ENCODE measurements around the gene MYL5.
A peak's percentile ranks its signal among the peaks of the same experiment; 100 is the strongest.

MYL5 gene

DNA sequence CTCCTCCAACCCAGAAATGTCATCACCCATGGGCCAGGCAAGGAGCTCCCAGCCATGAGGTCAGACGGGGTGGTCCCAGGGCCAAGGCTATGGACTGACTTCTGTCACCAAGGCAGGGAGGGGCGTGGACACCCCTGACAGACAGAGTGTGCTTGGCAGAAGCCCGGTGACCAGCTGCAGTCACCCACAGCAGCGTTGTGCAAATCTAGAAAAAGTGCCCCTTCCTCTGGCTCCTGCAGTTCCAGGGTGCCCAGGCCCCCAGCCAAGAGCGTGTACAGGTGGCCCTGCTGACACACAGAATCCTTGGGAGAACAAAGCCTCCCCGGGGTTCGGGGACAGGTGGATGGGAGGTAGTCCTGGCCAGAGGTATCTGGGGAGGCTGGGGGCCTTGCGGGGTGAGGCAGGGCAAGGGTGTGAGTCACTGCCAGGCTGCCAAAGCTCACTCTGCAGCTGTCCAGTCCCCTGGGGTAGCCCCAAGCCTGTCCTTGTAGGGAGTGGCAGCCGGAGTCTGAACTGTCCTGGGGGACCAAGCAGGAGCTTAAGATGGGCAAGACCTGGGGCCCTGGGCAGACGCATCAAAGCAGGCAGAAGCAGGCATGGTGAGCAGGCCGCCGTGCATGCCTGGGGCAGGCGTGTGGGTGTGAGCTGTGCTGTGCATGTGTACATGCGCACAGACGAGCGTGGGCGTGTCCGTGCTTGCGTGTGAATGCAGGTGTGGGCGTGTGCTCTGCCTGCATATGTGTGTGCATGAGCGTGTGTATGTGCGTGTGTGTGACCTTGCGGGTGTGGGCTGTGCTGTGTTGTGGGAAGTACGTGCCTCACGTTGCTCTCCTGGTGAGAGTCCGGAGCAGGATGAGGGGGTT, 3.3 kb downstream of the MYL5 start:
- TF ChIP-seq, protein P1, sequence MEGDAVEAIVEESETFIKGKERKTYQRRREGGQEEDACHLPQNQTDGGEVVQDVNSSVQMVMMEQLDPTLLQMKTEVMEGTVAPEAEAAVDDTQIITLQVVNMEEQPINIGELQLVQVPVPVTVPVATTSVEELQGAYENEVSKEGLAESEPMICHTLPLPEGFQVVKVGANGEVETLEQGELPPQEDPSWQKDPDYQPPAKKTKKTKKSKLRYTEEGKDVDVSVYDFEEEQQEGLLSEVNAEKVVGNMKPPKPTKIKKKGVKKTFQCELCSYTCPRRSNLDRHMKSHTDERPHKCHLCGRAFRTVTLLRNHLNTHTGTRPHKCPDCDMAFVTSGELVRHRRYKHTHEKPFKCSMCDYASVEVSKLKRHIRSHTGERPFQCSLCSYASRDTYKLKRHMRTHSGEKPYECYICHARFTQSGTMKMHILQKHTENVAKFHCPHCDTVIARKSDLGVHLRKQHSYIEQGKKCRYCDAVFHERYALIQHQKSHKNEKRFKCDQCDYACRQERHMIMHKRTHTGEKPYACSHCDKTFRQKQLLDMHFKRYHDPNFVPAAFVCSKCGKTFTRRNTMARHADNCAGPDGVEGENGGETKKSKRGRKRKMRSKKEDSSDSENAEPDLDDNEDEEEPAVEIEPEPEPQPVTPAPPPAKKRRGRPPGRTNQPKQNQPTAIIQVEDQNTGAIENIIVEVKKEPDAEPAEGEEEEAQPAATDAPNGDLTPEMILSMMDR (IDR thresholded peaks at IDR 0.05; ENCODE audit: insufficient read depth, low read length, missing control alignments): no peak
- CTCF ChIA-PET: no interaction called here
- no peak for DNase-seq (ENCODE audit: low read depth, low spot score)
- H3K4me3 ChIP-seq (ENCODE audit: low read depth, low read length): no peak overlapping the region
- POLR2A ChIA-PET: no interaction called here

DNA sequence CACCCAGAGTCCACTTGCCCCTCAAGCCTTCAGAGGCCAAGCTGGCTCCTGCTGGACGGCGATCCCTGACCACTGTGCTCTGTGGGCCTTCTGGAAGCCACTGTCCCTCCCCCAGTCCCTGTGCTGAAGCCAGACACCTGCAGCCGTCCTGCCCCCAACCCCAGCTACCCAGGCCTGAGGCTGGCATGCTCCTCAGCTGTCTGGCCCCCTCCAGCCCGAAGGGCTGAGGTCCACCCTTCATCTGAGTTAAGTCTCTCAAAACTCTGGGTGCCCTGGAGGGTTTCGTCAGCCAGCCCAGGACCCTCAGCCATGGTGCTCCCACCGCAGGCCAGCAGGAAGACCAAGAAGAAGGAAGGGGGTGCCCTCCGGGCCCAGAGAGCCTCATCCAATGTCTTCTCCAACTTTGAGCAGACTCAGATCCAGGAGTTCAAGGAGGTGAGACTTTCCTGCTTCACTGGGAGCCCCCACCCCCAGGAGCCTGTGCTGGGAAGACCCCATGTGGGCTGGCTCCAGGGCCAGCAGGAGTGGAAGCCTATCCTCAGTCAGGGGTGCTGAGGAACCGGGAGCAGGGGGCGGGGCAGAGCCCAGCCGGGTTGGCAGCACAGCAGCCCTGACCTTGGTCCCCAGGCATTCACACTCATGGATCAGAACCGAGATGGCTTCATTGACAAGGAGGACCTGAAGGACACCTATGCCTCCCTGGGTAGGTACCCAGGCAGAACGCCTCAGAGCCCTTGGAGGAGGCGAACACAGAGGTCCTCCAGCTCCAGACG, 4.2 kb downstream of the MYL5 start:
- no peak for DNase-seq (ENCODE audit: low read depth, low spot score)
- ChIA-PET CTCF (no interaction called here), POLR2A (no interaction called here)
- no peak overlapping the region for H3K4me3 ChIP-seq (ENCODE audit: low read depth, low read length)
- TF ChIP-seq, protein P1 (IDR thresholded peaks at IDR 0.05; ENCODE audit: insufficient read depth, low read length, missing control alignments): no peak

DNA sequence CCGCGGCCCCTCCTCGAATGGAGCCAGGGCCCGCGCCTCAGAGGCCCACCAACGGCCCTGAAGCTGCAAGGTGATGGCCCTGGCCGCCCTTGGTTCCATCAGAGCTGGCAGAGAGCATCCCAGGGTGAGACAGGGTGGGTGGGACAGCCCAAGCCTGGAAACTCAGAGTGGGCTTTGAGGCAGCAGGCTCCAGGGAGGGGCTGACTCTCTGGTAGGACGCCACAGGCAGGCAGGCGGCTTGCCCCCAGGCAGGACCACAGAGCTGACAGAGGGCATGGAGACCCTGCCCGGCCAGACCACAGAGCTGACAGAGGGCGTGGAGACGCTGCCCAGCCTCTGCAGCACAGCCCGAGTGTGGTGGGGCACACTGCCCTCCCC, 4.8 kb downstream of the MYL5 start:
- TF ChIP-seq, protein P1 (IDR thresholded peaks at IDR 0.05; ENCODE audit: insufficient read depth, low read length, missing control alignments): no peak
- no peak for DNase-seq (ENCODE audit: low read depth, low spot score)
- ChIA-PET POLR2A (no interaction called here), CTCF (no interaction called here)
- H3K4me3 ChIP-seq (ENCODE audit: low read depth, low read length): no peak overlapping the region

DNA sequence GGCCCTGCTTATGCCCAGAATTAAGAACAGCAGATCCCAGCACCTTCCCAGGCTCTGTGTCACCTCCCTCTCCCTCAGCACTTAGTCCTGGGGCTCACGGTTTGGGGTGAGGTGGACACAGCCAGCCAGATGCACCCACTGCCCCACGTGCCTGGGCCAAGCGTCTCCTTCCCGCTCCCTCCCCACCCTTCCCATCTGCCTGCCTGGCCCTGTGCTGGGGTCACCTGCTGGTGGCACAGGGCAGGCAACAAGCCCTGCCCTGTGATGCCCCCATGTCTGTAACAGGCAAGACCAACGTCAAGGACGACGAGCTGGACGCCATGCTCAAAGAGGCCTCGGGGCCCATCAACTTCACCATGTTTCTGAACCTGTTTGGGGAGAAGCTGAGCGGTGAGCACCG, 5.3 kb downstream of the MYL5 start:
- CTCF ChIA-PET: no interaction called here
- POLR2A ChIA-PET: no interaction called here
- no peak for DNase-seq (ENCODE audit: low read depth, low spot score)

DNA sequence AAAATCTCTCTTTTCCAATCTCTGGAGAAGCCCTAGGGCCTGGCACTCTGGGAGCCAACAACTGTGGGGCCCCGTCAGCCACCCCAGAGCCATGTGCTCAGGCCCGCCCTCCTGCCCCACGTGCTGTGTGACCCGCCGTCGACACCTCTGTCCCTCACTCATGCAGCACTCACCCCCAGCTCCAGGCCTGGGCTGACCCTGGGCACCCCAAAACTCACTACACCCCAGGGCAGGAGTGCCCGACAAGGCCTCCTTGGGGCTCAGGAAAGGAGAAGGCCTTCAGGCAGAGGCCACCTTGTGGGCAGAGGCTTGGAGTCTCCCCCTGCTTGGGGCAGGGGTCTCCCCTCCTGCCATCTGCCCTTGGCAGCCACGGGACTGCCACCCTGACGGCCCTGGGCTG, 5.7 kb downstream of the MYL5 start:
- ChIA-PET POLR2A (no interaction called here), CTCF (no interaction called here)
- H3K4me3 ChIP-seq (ENCODE audit: low read depth, low read length): no peak overlapping the region
- no peak for DNase-seq (ENCODE audit: low read depth, low spot score)
- TF ChIP-seq, protein P1 (IDR thresholded peaks at IDR 0.05; ENCODE audit: insufficient read depth, low read length, missing control alignments): no peak

More for the DNA sequence above, 5.3 kb downstream of the MYL5 start:
- no peak overlapping the region for H3K4me3 ChIP-seq (ENCODE audit: low read depth, low read length)
- TF ChIP-seq, protein P1 (IDR thresholded peaks at IDR 0.05; ENCODE audit: insufficient read depth, low read length, missing control alignments): no peak

DNA sequence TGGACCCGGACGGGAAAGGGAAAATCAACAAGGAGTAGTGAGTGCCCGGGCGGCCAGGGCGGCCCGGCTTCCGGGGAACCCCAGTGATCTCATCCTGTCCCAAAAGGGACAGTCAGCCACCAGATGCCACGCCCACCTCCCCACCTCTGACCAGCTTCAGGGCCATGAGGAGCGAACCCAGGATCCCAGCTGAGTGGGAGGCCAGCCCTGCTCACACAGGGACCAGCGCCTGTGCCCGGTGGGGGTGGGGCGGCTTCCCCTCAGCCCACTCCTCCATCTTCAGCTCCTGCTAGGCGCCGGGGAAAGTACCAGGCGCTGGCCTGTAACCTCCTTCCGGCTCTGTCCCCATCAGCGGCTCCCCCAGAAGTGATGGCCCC, 6.2 kb downstream of the MYL5 start:
- POLR2A ChIA-PET: no interaction called here
- CTCF ChIA-PET: no interaction called here
- H3K4me3 ChIP-seq (ENCODE audit: low read depth, low read length): peak overlapping the region; percentile 65
- TF ChIP-seq, protein P1 (IDR thresholded peaks at IDR 0.05; ENCODE audit: insufficient read depth, low read length, missing control alignments): no peak
- no peak for DNase-seq (ENCODE audit: low read depth, low spot score)

All from AG04449 (cell line).